Mesothelial cell of epicardium (in vitro differentiated cells): Measurements from ENCODE around the gene FNDC1. TPM values are rescaled to one million over a fixed set of nuclear protein-coding genes. Genes with fewer than 3 reads are reported as not detected.

Experiments
- DNase-seq, 2 experiments: peaks; one replicate each; pipeline ENCODE4 v3.0.0; 2021; ENCODE audit warnings: low spot score in 2 of 2; ENCODE audit not compliant: unreplicated experiment in 2 of 2
- H3K27ac Mint-ChIP-seq: 2 replicates; pipeline ENCODE4 v1.8.0; 2021; ENCODE audit warnings: mixed read lengths
- H3K27me3 Mint-ChIP-seq: 2 replicates; pipeline ENCODE4 v1.8.0; 2021; ENCODE audit warnings: low read depth, mixed read lengths
- H3K36me3 Mint-ChIP-seq: 2 replicates; pipeline ENCODE4 v1.8.0; 2021; ENCODE audit warnings: mixed read lengths
- H3K4me1 Mint-ChIP-seq: 2 replicates; pipeline ENCODE4 v1.8.0; 2021; ENCODE audit warnings: mixed read lengths
- H3K4me3 Mint-ChIP-seq: 2 replicates; pipeline ENCODE4 v1.8.0; 2021; ENCODE audit warnings: mild to moderate bottlenecking, moderate library complexity, mixed read lengths
- H3K9me3 Mint-ChIP-seq: 2 replicates; pipeline ENCODE4 v1.8.0; 2021; ENCODE audit warnings: mixed read lengths
- CTCF ChIP-seq: fragments of 200-600 bp; sonication (generic); IDR thresholded peaks from one replicate; pipeline ENCODE4 v1.5.0; 2021; ENCODE audit warnings: antibody characterized with exemption; ENCODE audit not compliant: unreplicated experiment
- total RNA-seq: library from RNA; stranded (reverse); gene quantifications from 3 replicates; pipeline ENCODE4 v1.2.1, GENCODE V29; 2021

The FNDC1 gene
- total RNA-seq, 1 donor from 2014 or later = 0.31 TPM

GRCh38 chr6:159170999-159171712 is 2.0 kb downstream of the FNDC1 start:
- Mint-ChIP-seq H3K27me3 (peaks cover 92% of the 10 kb centered on the region), H3K4me1 (peaks cover 19% of the 10 kb centered on the region), H3K4me3 (peak overlapping the region; percentile 43), H3K27ac (no peak overlapping the region), H3K36me3 (no peaks in the 10 kb centered on the region), H3K9me3 (no peaks in the 10 kb centered on the region)
- TF ChIP-seq CTCF = no peak
- no peak for DNase-seq

GRCh38 chr6:159172091-159172491 is 2.9 kb downstream of the FNDC1 start:
- TF ChIP-seq CTCF = no peak
- peaks cover 92% of the 10 kb centered on the region for H3K27me3 Mint-ChIP-seq

GRCh38 chr6:159174263-159174969 is 5.2 kb downstream of the FNDC1 start:
- H3K4me1 Mint-ChIP-seq = peaks cover 13% of the 10 kb centered on the region
- no peaks in the 10 kb centered on the region for H3K36me3 Mint-ChIP-seq
- DNase-seq = peak; percentile 48 to 79
- no peak overlapping the region for H3K27ac Mint-ChIP-seq
- peak; percentile 53 for TF ChIP-seq CTCF
- peaks cover 96% of the 10 kb centered on the region for H3K27me3 Mint-ChIP-seq
- H3K4me3 Mint-ChIP-seq = no peak overlapping the region
- no peaks in the 10 kb centered on the region for H3K9me3 Mint-ChIP-seq

More at GRCh38 chr6:159172091-159172491, 2.9 kb downstream of the FNDC1 start:
- Mint-ChIP-seq H3K27ac (no peak overlapping the region), H3K4me1 (peaks cover 19% of the 10 kb centered on the region), H3K36me3 (no peaks in the 10 kb centered on the region), H3K9me3 (no peaks in the 10 kb centered on the region), H3K4me3 (no peak overlapping the region)
- no peak for DNase-seq

GRCh38 chr6:159176913-159177312 is 7.7 kb downstream of the FNDC1 start:
- no peak overlapping the region for H3K4me3 Mint-ChIP-seq
- no peak for TF ChIP-seq CTCF
- no peak overlapping the region for H3K27ac Mint-ChIP-seq
- H3K4me1 Mint-ChIP-seq = peaks cover 2% of the 10 kb centered on the region
- H3K9me3 Mint-ChIP-seq = no peaks in the 10 kb centered on the region
- no peaks in the 10 kb centered on the region for H3K36me3 Mint-ChIP-seq
- peaks cover 91% of the 10 kb centered on the region for H3K27me3 Mint-ChIP-seq
- no peak for DNase-seq

- Mint-ChIP-seq H3K4me1 (peaks cover 2% of the 10 kb centered on the region), H3K27me3 (peaks cover 89% of the 10 kb centered on the region), H3K4me3 (no peak overlapping the region), H3K27ac (no peak overlapping the region), H3K9me3 (no peaks in the 10 kb centered on the region), H3K36me3 (no peaks in the 10 kb centered on the region)
- DNase-seq = no peak
- no peak for TF ChIP-seq CTCF
Observed at GRCh38 chr6:159178847-159179246, 9.6 kb downstream of the FNDC1 start.
